GM12801 (cell line): ENCODE data around the gene C1QTNF4.

ENCODE experiments used
- CTCF ChIP-seq: IDR thresholded peaks from one replicate; pipeline ENCODE4 v1.5.1; 2011; ENCODE audit warnings: control low read depth; ENCODE audit not compliant: insufficient read length; ENCODE audit errors: extremely low read depth

C1QTNF4 gene

GRCh38 chr11:47589977-47590861 is 4.0 kb downstream of the C1QTNF4 start:
- no peak for TF ChIP-seq CTCF

- TF ChIP-seq CTCF = no peak
These were observed 4.6 kb downstream of the C1QTNF4 start for GRCh38 chr11:47589584-47589976.

- TF ChIP-seq CTCF = no peak
These were observed 5.1 kb downstream of the C1QTNF4 start for GRCh38 chr11:47589118-47589517.

- no peak for TF ChIP-seq CTCF
These were observed 6.4 kb downstream of the C1QTNF4 start for GRCh38 chr11:47587723-47588326.

GRCh38 chr11:47587039-47587716 is 7.0 kb downstream of the C1QTNF4 start:
- TF ChIP-seq CTCF = no peak

GRCh38 chr11:47586098-47586855 is 7.9 kb downstream of the C1QTNF4 start, which contains the start of gene FAM180B:
Gene FAM180B, plus strand, starts transcription at chr11:47586678. Its CDS starts 91 bp downstream, at chr11:47586769.
- TF ChIP-seq CTCF = no peak
